NCI-H524 (cell line): ENCODE results near the gene ACAD11.

ENCODE experiments used
- DNase-seq, 2 experiments: peaks; one replicate each; lab custom pipeline; 2025; lab: John Stamatoyannopoulos, UW

The ACAD11 gene

DNA sequence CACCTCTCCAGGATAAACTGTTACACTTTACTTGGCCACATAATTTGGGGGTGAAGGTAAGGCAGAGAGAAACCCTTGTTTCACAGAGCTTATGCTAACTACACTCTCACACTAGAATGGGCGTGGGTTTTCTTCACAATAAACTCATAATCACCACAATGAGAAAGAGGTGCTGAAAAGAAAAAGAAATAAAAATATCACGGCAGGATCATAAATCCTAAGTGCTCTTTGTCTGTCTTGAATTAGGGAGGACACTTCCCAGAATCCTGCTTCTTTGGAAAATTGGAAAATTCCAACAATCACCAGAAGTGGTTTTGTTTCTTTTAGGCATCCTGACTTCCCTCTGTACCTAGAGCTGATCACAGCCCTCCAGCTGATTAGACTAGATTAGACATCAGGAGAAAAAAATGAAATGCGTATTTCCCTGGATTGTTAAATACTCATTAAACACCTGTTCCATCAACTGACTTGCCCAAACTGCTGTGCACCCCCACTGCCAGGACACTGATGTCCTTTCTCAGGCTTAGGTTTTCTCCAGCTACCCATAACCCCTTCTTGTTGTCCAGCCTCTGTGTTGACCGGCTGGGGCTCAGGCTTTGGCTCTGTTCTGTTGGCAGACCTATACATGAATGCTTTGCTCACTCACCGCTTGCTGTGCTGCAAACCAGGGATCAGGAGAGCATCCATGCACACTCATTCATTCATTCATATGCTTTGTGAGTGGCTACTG is 104.1 kb downstream of the ACAD11 start:
- peak in 1 of 2 experiments; percentile 18 for DNase-seq

DNA sequence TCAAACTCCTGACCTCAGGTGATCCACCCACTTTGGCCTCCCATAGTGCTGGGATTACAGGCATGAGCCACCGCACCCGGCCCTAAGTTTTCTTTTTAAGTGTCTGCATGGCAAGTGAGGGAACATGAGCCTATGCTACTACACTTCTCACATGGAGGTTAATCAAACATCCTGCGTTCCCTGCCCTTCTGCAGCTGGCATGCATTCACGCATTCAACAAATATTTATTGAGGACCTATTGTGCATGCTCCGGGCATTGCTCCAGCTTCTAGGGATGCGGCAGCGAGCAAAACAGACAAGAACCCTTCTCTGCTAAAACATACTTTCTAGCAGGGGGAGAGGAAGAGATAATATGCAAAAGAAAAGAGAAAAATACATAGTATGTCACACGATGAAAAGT is 105.2 kb downstream of the ACAD11 start:
- no peak for DNase-seq

- DNase-seq: no peak
These were observed 105.8 kb downstream of the ACAD11 start for GRCh38 chr3:132553826-132554225.

- no peak for DNase-seq
These were observed 108.9 kb downstream of the ACAD11 start for GRCh38 chr3:132550579-132551305.

DNA sequence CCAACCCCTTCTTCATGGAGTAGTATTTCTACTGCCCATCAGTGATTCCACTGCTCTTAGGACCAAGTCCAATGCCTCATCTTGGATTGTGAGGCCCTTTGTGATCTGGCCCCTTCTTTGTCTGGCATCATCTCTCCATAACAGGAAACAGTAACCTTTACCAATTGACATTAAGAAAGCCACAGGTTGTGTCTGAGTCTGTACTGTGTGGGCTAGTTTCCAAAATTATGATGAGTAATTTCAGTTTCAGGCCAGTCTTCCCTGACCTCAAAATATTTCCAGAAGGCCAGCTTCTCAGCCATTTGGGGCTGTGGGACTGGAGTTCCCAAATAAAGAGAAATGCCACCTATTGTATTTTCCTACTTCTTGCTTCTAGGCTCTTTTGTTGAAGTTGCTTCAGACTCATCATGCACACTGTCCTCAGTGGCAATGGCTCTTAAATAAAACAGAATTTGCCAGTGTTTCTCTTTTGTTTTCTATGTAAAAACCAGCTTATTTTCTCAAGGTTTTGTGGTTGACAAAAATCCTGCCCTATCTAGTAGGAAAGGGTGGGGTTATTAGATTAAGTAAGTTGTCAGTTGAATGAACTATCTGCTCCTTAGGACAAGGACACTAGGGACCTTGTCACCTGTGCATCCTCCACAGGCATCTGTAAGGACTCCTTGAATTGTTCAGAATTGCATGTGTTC is 109.6 kb downstream of the ACAD11 start:
- no peak for DNase-seq

DNA sequence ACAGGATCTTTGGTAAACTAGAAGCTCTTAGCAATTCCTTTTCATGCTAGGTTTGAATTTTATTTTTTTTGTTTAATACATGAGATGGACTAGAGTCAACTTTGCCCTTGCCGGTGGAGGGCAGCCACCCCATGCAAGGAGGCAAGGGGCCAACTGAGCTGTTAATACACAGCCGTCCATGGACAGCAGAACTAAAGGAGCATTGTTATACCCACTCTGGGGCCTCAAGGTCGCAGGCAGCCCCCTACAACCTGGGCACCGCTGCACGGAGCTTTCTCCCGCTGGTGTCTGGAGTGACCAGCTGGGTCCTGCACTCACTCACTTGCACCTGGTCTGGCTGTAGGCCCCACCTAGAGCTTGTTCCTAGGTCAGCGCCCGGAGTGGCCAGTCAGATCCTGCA is 110.4 kb downstream of the ACAD11 start:
- no peak for DNase-seq

- no peak for DNase-seq
These were observed 114.1 kb downstream of the ACAD11 start for GRCh38 chr3:132545471-132545870.

DNA sequence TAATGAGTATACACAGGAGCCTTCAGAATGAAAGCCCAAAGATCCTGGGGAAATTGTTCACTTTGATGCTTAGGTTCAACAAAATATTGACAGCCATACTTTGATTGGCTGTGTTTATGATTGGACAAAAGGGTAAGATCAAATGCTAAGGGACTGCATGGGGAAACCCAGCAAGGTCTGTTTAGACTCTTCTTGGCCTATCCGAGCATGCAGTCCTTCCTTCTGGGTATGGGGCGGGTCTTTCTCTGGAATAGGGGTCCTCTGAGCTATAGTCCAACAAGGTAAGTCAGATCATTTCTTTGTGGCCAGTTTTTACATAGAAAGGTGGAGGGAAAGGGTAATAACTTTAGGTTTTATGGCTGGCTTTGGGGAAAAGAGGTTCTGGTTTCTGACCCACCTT is 115.5 kb downstream of the ACAD11 start:
- DNase-seq: no peak

- no peak for DNase-seq
These were observed 116.4 kb downstream of the ACAD11 start for GRCh38 chr3:132543011-132543739.

DNA sequence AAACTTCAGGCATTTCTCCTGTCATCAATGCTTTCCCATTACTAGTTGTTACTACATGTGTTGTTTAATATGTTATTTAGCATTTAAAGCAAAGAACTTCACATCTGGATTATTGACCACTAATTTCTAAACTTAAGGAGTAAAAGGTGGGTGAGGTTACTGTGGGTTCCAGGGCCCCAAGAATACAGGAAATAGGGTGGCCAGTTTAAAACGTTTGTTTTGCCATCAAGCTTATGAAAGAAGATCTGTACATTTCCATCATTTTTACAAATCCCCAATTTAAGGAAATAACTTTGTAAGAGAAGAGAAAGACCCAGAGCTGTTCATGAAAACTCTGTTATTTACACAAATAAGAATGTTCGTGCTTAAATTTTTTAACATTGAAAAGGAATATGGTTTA is 117.0 kb downstream of the ACAD11 start:
- no peak for DNase-seq

DNA sequence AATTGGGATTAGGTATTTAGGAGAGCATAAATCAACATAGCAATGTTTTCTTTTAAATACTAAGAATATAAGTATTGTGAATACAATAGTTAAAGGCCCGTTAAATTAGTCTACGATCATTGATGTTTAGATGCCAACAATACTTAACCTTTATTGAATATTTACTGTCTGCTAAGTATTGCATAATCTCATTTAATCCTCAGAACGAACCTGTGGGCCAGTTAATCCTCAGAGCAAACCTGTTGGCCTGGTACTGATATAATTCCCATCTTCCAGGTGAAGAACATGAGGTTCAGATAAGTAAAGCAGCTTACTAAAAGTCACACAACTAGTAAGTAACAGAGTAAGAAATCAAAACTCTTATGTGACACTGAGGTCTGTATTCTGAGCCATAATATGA is 119.9 kb downstream of the ACAD11 start:
- no peak for DNase-seq

DNA sequence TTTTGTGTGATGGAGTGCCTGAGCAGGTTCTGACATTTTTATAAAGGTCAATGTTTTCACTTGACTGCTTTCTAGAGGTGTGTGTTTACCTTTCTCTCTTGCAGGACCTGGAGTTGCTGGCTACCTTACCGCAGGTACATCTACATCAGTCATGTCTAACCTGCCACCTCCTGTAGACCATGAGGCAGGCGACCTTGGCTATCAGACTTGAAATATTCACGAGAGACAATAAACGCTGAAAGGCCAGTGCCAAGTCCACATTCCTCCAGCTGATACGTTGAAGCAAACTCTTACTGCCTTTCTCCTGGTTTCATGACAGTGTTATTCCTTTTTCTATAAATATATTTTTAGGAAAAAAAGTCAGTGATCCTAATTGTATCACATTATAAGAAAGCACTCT is 121.5 kb downstream of the ACAD11 start:
- no peak for DNase-seq

DNA sequence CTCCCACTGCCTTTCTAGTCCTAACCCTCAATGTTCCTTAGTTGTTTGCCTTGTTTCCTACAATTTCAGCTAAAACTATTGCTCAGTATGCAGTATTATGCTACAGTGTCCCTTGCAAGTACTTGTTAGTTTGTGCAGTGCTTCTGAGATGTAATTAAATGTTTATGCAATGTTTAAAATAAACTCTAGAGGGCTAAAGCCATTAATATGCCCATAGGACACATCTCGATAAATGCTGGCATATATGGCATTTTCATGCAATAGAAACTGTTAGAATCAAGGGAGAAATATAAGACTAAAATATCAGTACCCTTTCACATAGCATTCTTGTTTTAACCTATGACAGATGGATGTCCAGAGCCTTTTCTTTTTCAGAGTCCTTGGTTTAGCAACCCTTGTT is 122.3 kb downstream of the ACAD11 start:
- DNase-seq: no peak

DNA sequence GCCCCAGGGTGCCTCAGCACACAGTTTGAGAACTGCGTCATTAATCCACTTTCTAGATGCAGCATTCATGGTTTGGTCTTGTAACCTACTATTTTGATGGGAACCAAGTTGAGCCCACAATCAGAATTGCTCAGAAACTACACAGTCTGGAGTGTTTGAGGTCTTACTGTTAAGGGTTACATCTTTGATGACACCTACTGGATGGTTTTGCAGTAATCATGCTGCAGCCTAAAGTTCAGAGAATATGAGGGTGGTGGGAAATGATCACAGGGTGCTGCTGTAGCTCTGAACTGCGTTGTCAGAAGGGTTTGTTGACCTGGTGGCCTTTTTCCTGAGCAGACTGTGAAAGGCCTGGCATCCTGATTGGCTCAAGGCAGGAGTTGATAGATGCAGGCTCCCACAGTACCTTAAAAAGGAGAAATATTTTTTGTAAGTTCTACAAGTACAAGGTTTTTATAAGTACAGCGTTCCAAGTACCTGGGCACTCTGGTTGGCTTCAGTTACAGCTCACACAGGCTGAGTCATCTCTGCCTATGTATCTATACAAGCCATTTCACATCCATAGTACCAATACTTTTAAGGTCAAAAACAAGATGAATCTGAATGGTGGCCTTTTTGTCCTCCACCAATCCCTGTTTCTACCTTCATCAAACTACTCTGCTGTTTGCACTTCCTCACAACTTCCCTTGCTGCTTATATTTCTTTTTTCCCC is 123.0 kb downstream of the ACAD11 start:
- DNase-seq: peak in 1 of 2 experiments; percentile 8

- peak; percentile 32 to 70 for DNase-seq
These were observed 123.8 kb downstream of the ACAD11 start for GRCh38 chr3:132535575-132536441.

- DNase-seq: peak in 1 of 2 experiments; percentile 3
These were observed 129.0 kb downstream of the ACAD11 start for GRCh38 chr3:132530624-132531023.

- DNase-seq: no peak
These were observed 137.3 kb downstream of the ACAD11 start for GRCh38 chr3:132522353-132522752.

GRCh38 chr3:132521901-132522300 is 137.7 kb downstream of the ACAD11 start:
- no peak for DNase-seq

- DNase-seq: no peak
These were observed 139.7 kb downstream of the ACAD11 start for GRCh38 chr3:132519914-132520313.

DNA sequence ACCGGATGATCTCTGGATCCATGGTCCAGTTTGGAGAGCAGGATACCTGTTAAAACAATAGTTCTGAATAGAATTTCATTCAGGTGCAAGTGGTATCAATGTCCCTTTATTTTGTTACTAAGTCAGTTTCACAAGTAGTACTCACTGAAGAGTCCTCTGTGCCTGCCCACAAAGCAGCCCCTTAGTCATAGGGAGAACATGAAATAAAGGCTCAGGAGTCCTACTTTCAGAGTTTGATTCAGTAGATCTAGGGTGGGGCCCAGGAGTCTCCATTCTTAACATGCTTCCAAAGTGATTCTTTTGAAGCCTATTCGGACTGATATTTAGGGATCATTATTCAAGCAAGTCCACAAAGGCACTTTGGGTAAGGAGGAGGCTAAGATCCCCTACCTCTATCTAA is 142.3 kb downstream of the ACAD11 start:
- no peak for DNase-seq

DNA sequence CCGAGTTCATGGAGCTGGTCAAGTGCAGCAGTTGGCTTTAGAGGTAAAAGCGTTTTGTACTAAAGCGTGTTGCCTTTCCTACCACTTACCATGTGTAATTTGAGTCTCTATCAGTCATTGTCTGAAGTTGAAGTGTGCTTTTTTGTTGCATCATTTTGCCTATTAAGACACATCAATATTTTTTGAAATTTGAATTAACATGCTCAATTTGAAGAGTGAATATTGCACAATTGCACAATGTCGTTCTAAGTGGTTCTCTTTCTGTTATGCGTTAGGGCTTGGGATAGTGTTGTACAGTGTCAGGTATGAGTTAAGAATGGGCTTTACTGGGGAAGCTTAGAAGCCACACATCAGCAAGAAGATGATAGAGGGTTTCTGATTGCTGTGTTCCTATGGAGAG is 146.6 kb downstream of the ACAD11 start:
- no peak for DNase-seq
